Measurements from ENCODE around the gene BANF1. TPM values are rescaled to one million over a fixed set of nuclear protein-coding genes. Genes with fewer than 3 reads are reported as not detected.
"Not testable (repeated sequence)": the region's sequence is repeated elsewhere in the genome, so short reads cannot be mapped to it uniquely, and the experiment has no call there.

BANF1 gene
- total and polyA plus RNA-seq, 3 donors from 2014 or later: 105 to 193 (median 133) TPM

GRCh38 chr11:66008095-66008467, 5.8 kb downstream of the BANF1 start:
- TF ChIP-seq CTCF (IDR thresholded peaks at IDR 0.05) (no peak), POLR2A (IDR thresholded peaks at IDR 0.05) (no peak)
- Histone ChIP-seq H3K4me3 (no peak overlapping the region), H3K27ac (no peak overlapping the region), H3K27me3 (no peaks in the 10 kb centered on the region), H3K4me1 (peaks cover 11% of the 10 kb centered on the region), H3K36me3 (ENCODE audit: low read depth, missing control alignments) (no peaks in the 10 kb centered on the region), H3K9me3 (no peaks in the 10 kb centered on the region)
- 71 to 78% methylated on average over 2 of the region's 2 CpGs for WGBS, 2 donors
- no peak for DNase-seq
- intact Hi-C loops (cut with DNase I; ENCODE audit: low total_unique reads): no loop called here

GRCh38 chr11:66008468-66009101, 6.3 kb downstream of the BANF1 start:
- peaks cover 11% of the 10 kb centered on the region for H3K4me1 ChIP-seq
- no peaks in the 10 kb centered on the region for H3K27me3 ChIP-seq
- no peak for TF ChIP-seq POLR2A (IDR thresholded peaks at IDR 0.05)
- no peak for TF ChIP-seq CTCF (IDR thresholded peaks at IDR 0.05)
- no peaks in the 10 kb centered on the region for H3K36me3 ChIP-seq (ENCODE audit: low read depth, missing control alignments)
- H3K27ac ChIP-seq: no peak overlapping the region
- intact Hi-C loops (cut with DNase I; ENCODE audit: low total_unique reads): no loop called here
- 63 to 74% methylated on average over 10 of the region's 10 CpGs for WGBS, 2 donors
- no peaks in the 10 kb centered on the region for H3K9me3 ChIP-seq
- no peak overlapping the region for H3K4me3 ChIP-seq
- no peak for DNase-seq

GRCh38 chr11:66010036-66010435, 7.7 kb downstream of the BANF1 start:
- H3K9me3 ChIP-seq; H3K4me3 ChIP-seq; intact Hi-C loops (cut with DNase I; ENCODE audit: low total_unique reads); H3K27me3 ChIP-seq; H3K36me3 ChIP-seq (ENCODE audit: low read depth, missing control alignments); DNase-seq; H3K27ac ChIP-seq: not testable (repeated sequence)
- 75 to 78% methylated on average over 3 to 4 of the region's 4 CpGs for WGBS, 2 donors
- H3K4me1 ChIP-seq: peaks cover 11% of the 10 kb centered on the region

GRCh38 chr11:66011239-66011784, 9.0 kb downstream of the BANF1 start:
- H3K4me3 ChIP-seq: peak overlapping the region in 1 of 2 donors; percentile 5
- H3K27me3 ChIP-seq: no peaks in the 10 kb centered on the region
- peaks cover 11% of the 10 kb centered on the region for H3K4me1 ChIP-seq
- TF ChIP-seq CTCF (IDR thresholded peaks at IDR 0.05) (no peak), POLR2A (IDR thresholded peaks at IDR 0.05) (no peak)
- H3K9me3 ChIP-seq: no peaks in the 10 kb centered on the region
- DNase-seq: no peak
- WGBS, 2 donors: 40 to 42% methylated on average over 11 to 14 of the region's 14 CpGs
- H3K27ac ChIP-seq: no peak overlapping the region
- H3K36me3 ChIP-seq (ENCODE audit: low read depth, missing control alignments): no peaks in the 10 kb centered on the region
- intact Hi-C loops (cut with DNase I; ENCODE audit: low total_unique reads): no loop called here

GRCh38 chr11:66011785-66012303, 9.5 kb downstream of the BANF1 start, which contains the start of gene CST6:
Gene CST6, plus strand, starts transcription at chr11:66012008. Its CDS starts 37 bp downstream, at chr11:66012045.
- intact Hi-C loops (cut with DNase I; ENCODE audit: low total_unique reads): no loop called here
- Histone ChIP-seq H3K4me1 (peaks cover 9% of the 10 kb centered on the region), H3K9me3 (no peaks in the 10 kb centered on the region), H3K36me3 (ENCODE audit: low read depth, missing control alignments) (no peaks in the 10 kb centered on the region), H3K27ac (no peak within 1 kb of the TSS), H3K27me3 (no peaks in the 10 kb centered on the region), H3K4me3 (peak within 1 kb of the TSS in 1 of 2 donors; percentile 5)
- TF ChIP-seq CTCF (IDR thresholded peaks at IDR 0.05) (no peak), POLR2A (IDR thresholded peaks at IDR 0.05) (no peak)
- DNase-seq: no peak
- 7% methylated on average over 7 to 35 of the region's 61 CpGs for WGBS, 2 donors
